ENCODE data around the gene RNU6-1.
A peak's percentile ranks its signal among the peaks of the same experiment; 100 is the strongest.

RNU6-1 gene

GRCh38 chr15:67796196-67797127, 43.4 kb downstream of the RNU6-1 start:
- DNase-seq, result no peak

- peak; percentile 66 for DNase-seq
These were observed 44.8 kb downstream of the RNU6-1 start for GRCh38 chr15:67794832-67795574.

- no peak for DNase-seq
These were observed 47.4 kb downstream of the RNU6-1 start for GRCh38 chr15:67792250-67792942.

- no peak for DNase-seq
These were observed 49.1 kb downstream of the RNU6-1 start for GRCh38 chr15:67790610-67791319.
